HepG2 (cell line): ENCODE data around the gene UCHL3. TPM values are rescaled to one million over a fixed set of nuclear protein-coding genes. Genes with fewer than 3 reads are reported as not detected.

Experiments used
- BORCS8-MEF2B ChIP-seq: sonication (generic); formaldehyde crosslinking; IDR thresholded peaks from 2 replicates; pipeline ENCODE4 v1.8.0; 2022; ENCODE audit warnings: mild to moderate bottlenecking, missing genetic modification reagents
- BRF2 ChIP-seq: sonication (generic); formaldehyde crosslinking; IDR thresholded peaks from 2 replicates; pipeline ENCODE4 v1.8.1; 2022; ENCODE audit warnings: mild to moderate bottlenecking, missing genetic modification reagents
- HNRNPLL ChIP-seq: fragments of 200-400 bp; formaldehyde crosslinking; IDR thresholded peaks from 2 replicates; pipeline ENCODE4 v1.6.1; 2017; ENCODE audit warnings: mild to moderate bottlenecking, low read depth, low read length; ENCODE audit not compliant: poor library complexity, severe bottlenecking
- POLR2A ChIP-seq, 2 experiments: IDR thresholded peaks; 2 replicates each; pipeline ENCODE4 v1.6.1; 2011; ENCODE audit warnings: low read depth in 2 of 2, low read length in 2 of 2, mild to moderate bottlenecking in 1 of 2, moderate library complexity in 1 of 2; ENCODE audit not compliant: insufficient read depth in 1 of 2
- RBAK ChIP-seq: sonication (generic); formaldehyde crosslinking; IDR thresholded peaks from 2 replicates; pipeline ENCODE4 v1.5.1; 2020; ENCODE audit warnings: mild to moderate bottlenecking, missing genetic modification reagents
- THAP7 ChIP-seq: sonication (generic); formaldehyde crosslinking; IDR thresholded peaks from 2 replicates; pipeline ENCODE4 v1.8.1; 2023; ENCODE audit warnings: mild to moderate bottlenecking, missing genetic modification reagents
- XBP1 ChIP-seq: sonication (generic); formaldehyde crosslinking; IDR thresholded peaks from 2 replicates; pipeline ENCODE4 v1.5.0; 2020; ENCODE audit warnings: missing genetic modification reagents
- ZNF253 ChIP-seq: sonication (generic); formaldehyde crosslinking; IDR thresholded peaks from 2 replicates; pipeline ENCODE4 v1.8.0; 2022; ENCODE audit warnings: mild to moderate bottlenecking, missing genetic modification reagents, borderline replicate concordance
- ZNF282 ChIP-seq: fragments of 450-650 bp; IDR thresholded peaks from 2 replicates; pipeline ENCODE4 v1.6.1; 2018; ENCODE audit not compliant: partially characterized antibody
- ZNF572 ChIP-seq: sonication (generic); formaldehyde crosslinking; IDR thresholded peaks from 2 replicates; pipeline ENCODE4 v1.5.1; 2020; ENCODE audit warnings: mild to moderate bottlenecking, missing genetic modification reagents
- polyA plus RNA-seq, 8 experiments: library from polyadenylated mRNA; depleted of rRNA in 3 of 8; stranded (reverse) in 7 of 8; unstranded in 1 of 8; fragments of >200 nt; fragmentation: Illumina TruSeq in 4 of 8; extraction: Trizol in 4 of 8; gene quantifications; 2 replicates each; pipeline versions ENCODE4 v1.2.1 to v1.2.3, GENCODE V29; 2011 to 2016; ENCODE audit warnings: low read depth in 4 of 8, missing spikeins in 1 of 8, mixed read lengths in 1 of 8; ENCODE audit not compliant: insufficient read depth in 1 of 8
- total RNA-seq, 5 experiments: library from RNA; depleted of rRNA; stranded (reverse); fragments of >200 nt; fragmentation: Illumina TruSeq; extraction: Trizol; gene quantifications; 2 replicates each; pipeline ENCODE4 v1.2.3, GENCODE V29; 2016; ENCODE audit warnings: low read depth in 1 of 5
- TF ChIP-seq, protein P1 (sequence below): sonication (generic); formaldehyde crosslinking; IDR thresholded peaks from 2 replicates; pipeline ENCODE4 v1.4.0; 2020; ENCODE audit warnings: mild to moderate bottlenecking, missing genetic modification reagents
- TF ChIP-seq, protein P2 (sequence below): sonication (generic); formaldehyde crosslinking; IDR thresholded peaks from 2 replicates; pipeline ENCODE4 v1.4.0; 2020; ENCODE audit warnings: mild to moderate bottlenecking, missing genetic modification reagents
- TF ChIP-seq, protein P3 (sequence below): sonication (generic); formaldehyde crosslinking; IDR thresholded peaks from 2 replicates; pipeline ENCODE4 v1.4.0; 2020; ENCODE audit warnings: missing genetic modification reagents
- TF ChIP-seq, protein P4 (sequence below): IDR thresholded peaks from 2 replicates; pipeline ENCODE4 v1.6.1; 2012; ENCODE audit warnings: low read length, improper control_type of control experiment
- TF ChIP-seq, protein P5 (sequence below): sonication (generic); formaldehyde crosslinking; IDR thresholded peaks from 2 replicates; pipeline ENCODE4 v1.4.0; 2020; ENCODE audit warnings: missing genetic modification reagents

Gene UCHL3
- total and polyA plus RNA-seq, 2 of the 13 experiments (the other 11 are each of a cell fraction or from before 2014, with no cell fraction given) = 36.2 to 93.3 TPM

- peak; percentile 32; the same call in 1 of the 2 replicates for TF ChIP-seq ZNF253 (CRISPR knock-in tag)
- TF ChIP-seq BORCS8-MEF2B = no peak
- TF ChIP-seq ZNF282 = no peak
- peak in 1 of 2 experiments; percentile 22; a peak in 1 of 4 replicates for TF ChIP-seq POLR2A (IDR thresholded peaks at IDR 0.05; ENCODE audit: insufficient read depth in 1 of 2, low read depth in 2 of 2, low read length in 2 of 2)
- no peak for TF ChIP-seq XBP1
- TF ChIP-seq ZNF572 (CRISPR knock-in tag) = peak; percentile 35; the same call in 1 of the 2 replicates
- TF ChIP-seq, protein P1, sequence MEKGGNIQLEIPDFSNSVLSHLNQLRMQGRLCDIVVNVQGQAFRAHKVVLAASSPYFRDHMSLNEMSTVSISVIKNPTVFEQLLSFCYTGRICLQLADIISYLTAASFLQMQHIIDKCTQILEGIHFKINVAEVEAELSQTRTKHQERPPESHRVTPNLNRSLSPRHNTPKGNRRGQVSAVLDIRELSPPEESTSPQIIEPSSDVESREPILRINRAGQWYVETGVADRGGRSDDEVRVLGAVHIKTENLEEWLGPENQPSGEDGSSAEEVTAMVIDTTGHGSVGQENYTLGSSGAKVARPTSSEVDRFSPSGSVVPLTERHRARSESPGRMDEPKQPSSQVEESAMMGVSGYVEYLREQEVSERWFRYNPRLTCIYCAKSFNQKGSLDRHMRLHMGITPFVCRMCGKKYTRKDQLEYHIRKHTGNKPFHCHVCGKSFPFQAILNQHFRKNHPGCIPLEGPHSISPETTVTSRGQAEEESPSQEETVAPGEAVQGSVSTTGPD = no peak
- TF ChIP-seq, protein P2, sequence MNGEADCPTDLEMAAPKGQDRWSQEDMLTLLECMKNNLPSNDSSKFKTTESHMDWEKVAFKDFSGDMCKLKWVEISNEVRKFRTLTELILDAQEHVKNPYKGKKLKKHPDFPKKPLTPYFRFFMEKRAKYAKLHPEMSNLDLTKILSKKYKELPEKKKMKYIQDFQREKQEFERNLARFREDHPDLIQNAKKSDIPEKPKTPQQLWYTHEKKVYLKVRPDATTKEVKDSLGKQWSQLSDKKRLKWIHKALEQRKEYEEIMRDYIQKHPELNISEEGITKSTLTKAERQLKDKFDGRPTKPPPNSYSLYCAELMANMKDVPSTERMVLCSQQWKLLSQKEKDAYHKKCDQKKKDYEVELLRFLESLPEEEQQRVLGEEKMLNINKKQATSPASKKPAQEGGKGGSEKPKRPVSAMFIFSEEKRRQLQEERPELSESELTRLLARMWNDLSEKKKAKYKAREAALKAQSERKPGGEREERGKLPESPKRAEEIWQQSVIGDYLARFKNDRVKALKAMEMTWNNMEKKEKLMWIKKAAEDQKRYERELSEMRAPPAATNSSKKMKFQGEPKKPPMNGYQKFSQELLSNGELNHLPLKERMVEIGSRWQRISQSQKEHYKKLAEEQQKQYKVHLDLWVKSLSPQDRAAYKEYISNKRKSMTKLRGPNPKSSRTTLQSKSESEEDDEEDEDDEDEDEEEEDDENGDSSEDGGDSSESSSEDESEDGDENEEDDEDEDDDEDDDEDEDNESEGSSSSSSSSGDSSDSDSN (CRISPR knock-in tag) = peak; percentile 64
- TF ChIP-seq THAP7 (CRISPR knock-in tag) = no peak
- no peak for TF ChIP-seq RBAK (CRISPR knock-in tag)
- TF ChIP-seq, protein P3, sequence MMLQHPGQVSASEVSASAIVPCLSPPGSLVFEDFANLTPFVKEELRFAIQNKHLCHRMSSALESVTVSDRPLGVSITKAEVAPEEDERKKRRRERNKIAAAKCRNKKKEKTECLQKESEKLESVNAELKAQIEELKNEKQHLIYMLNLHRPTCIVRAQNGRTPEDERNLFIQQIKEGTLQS (CRISPR knock-in tag) = no peak
- TF ChIP-seq, protein P4, sequence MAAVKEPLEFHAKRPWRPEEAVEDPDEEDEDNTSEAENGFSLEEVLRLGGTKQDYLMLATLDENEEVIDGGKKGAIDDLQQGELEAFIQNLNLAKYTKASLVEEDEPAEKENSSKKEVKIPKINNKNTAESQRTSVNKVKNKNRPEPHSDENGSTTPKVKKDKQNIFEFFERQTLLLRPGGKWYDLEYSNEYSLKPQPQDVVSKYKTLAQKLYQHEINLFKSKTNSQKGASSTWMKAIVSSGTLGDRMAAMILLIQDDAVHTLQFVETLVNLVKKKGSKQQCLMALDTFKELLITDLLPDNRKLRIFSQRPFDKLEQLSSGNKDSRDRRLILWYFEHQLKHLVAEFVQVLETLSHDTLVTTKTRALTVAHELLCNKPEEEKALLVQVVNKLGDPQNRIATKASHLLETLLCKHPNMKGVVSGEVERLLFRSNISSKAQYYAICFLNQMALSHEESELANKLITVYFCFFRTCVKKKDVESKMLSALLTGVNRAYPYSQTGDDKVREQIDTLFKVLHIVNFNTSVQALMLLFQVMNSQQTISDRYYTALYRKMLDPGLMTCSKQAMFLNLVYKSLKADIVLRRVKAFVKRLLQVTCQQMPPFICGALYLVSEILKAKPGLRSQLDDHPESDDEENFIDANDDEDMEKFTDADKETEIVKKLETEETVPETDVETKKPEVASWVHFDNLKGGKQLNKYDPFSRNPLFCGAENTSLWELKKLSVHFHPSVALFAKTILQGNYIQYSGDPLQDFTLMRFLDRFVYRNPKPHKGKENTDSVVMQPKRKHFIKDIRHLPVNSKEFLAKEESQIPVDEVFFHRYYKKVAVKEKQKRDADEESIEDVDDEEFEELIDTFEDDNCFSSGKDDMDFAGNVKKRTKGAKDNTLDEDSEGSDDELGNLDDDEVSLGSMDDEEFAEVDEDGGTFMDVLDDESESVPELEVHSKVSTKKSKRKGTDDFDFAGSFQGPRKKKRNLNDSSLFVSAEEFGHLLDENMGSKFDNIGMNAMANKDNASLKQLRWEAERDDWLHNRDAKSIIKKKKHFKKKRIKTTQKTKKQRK = no peak
- TF ChIP-seq, protein P5, sequence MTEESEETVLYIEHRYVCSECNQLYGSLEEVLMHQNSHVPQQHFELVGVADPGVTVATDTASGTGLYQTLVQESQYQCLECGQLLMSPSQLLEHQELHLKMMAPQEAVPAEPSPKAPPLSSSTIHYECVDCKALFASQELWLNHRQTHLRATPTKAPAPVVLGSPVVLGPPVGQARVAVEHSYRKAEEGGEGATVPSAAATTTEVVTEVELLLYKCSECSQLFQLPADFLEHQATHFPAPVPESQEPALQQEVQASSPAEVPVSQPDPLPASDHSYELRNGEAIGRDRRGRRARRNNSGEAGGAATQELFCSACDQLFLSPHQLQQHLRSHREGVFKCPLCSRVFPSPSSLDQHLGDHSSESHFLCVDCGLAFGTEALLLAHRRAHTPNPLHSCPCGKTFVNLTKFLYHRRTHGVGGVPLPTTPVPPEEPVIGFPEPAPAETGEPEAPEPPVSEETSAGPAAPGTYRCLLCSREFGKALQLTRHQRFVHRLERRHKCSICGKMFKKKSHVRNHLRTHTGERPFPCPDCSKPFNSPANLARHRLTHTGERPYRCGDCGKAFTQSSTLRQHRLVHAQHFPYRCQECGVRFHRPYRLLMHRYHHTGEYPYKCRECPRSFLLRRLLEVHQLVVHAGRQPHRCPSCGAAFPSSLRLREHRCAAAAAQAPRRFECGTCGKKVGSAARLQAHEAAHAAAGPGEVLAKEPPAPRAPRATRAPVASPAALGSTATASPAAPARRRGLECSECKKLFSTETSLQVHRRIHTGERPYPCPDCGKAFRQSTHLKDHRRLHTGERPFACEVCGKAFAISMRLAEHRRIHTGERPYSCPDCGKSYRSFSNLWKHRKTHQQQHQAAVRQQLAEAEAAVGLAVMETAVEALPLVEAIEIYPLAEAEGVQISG (CRISPR knock-in tag) = no peak; the same call in 1 of the 2 replicates
- TF ChIP-seq HNRNPLL = peak; percentile 65
- no peak for TF ChIP-seq BRF2 (CRISPR knock-in tag)
Observed at GRCh38 chr13:75636436-75637180, 87.0 kb downstream of the UCHL3 start (continued).
